GM12878 (cell line): ENCODE results near the gene CFHR2.

ENCODE experiments used
- BHLHE40 ChIP-seq, 2 experiments: fragments of 450-650 bp in 1 of 2; IDR thresholded peaks; 2 replicates each; pipeline ENCODE4 v1.6.1; 2011 to 2017; ENCODE audit warnings: low read depth in 2 of 2, borderline replicate concordance in 1 of 2, improper control_type of control experiment in 1 of 2, low read length in 1 of 2, mild to moderate bottlenecking in 1 of 2
- CBX5 ChIP-seq: sonication (generic); IDR thresholded peaks from 2 replicates; pipeline ENCODE4 v1.6.1; 2016; ENCODE audit warnings: low read depth, moderate library complexity, mild to moderate bottlenecking, inconsistent platforms
- CHD4 ChIP-seq: fragments of 200-600 bp; sonication (generic); IDR thresholded peaks from 2 replicates; pipeline ENCODE4 v1.6.1; 2016; ENCODE audit warnings: mild to moderate bottlenecking
- GABPA ChIP-seq: IDR thresholded peaks from 2 replicates; pipeline ENCODE4 v1.6.1; 2014; ENCODE audit warnings: antibody characterized with exemption, low read depth, mild to moderate bottlenecking, inconsistent platforms
- JUND ChIP-seq: IDR thresholded peaks from 2 replicates; pipeline ENCODE4 v1.6.1; 2012; ENCODE audit warnings: low read depth, mild to moderate bottlenecking, low read length, improper control_type of control experiment, moderate library complexity
- KLF5 ChIP-seq: fragments of 450-650 bp; IDR thresholded peaks from 2 replicates; pipeline ENCODE4 v1.6.1; 2014; ENCODE audit warnings: mild to moderate bottlenecking; ENCODE audit not compliant: partially characterized antibody
- MXI1 ChIP-seq: fragments of 150-350 bp; IDR thresholded peaks from 2 replicates; pipeline ENCODE4 v1.6.1; 2011; ENCODE audit warnings: low read depth, mild to moderate bottlenecking, inconsistent platforms, low read length, improper control_type of control experiment
- NR2C1 ChIP-seq: fragments of 450-650 bp; IDR thresholded peaks from 2 replicates; pipeline ENCODE4 v1.6.1; 2017; ENCODE audit warnings: antibody characterized with exemption, mild to moderate bottlenecking, moderate library complexity
- POLR2AphosphoS5 ChIP-seq: IDR thresholded peaks from 2 replicates; pipeline ENCODE4 v1.6.1; 2011; ENCODE audit warnings: mild to moderate bottlenecking, low read length, inconsistent platforms
- TF ChIP-seq, protein P1 (sequence below): IDR thresholded peaks from 2 replicates; pipeline ENCODE4 v1.6.1; 2012; ENCODE audit warnings: mild to moderate bottlenecking, low read depth, low read length
- TF ChIP-seq, protein P2 (sequence below): fragments of 450-650 bp; formaldehyde crosslinking; IDR thresholded peaks from 2 replicates; pipeline ENCODE4 v1.4.0; 2022; ENCODE audit warnings: mild to moderate bottlenecking, moderate library complexity
- TF ChIP-seq, protein P3 (sequence below), 3 experiments: IDR thresholded peaks in 2 of 3; conservative IDR thresholded peaks in 1 of 3; 2 replicates each; pipeline ENCODE4 v1.5.1; 2011; ENCODE audit warnings: low read depth in 3 of 3, low read length in 3 of 3, mild to moderate bottlenecking in 3 of 3, control low read depth in 2 of 3, moderate library complexity in 2 of 3, inconsistent platforms in 1 of 3, mixed read lengths in 1 of 3; ENCODE audit not compliant: control insufficient read depth in 2 of 3, insufficient read depth in 1 of 3; ENCODE audit errors: extremely low read depth in 1 of 3
- TF ChIP-seq, protein P4 (sequence below): fragments of 450-650 bp; IDR thresholded peaks from 2 replicates; pipeline ENCODE4 v1.6.1; 2016; ENCODE audit warnings: mild to moderate bottlenecking

GRCh38 chr1:196910215-196910614 is 33.3 kb upstream of the CFHR2 start:
- TF ChIP-seq CHD4, result no peak
- no peak for TF ChIP-seq BHLHE40 (IDR thresholded peaks at IDR 0.05; ENCODE audit: borderline replicate concordance in 1 of 2, low read depth in 2 of 2, low read length in 1 of 2)
- no peak for TF ChIP-seq KLF5
- TF ChIP-seq, protein P1, sequence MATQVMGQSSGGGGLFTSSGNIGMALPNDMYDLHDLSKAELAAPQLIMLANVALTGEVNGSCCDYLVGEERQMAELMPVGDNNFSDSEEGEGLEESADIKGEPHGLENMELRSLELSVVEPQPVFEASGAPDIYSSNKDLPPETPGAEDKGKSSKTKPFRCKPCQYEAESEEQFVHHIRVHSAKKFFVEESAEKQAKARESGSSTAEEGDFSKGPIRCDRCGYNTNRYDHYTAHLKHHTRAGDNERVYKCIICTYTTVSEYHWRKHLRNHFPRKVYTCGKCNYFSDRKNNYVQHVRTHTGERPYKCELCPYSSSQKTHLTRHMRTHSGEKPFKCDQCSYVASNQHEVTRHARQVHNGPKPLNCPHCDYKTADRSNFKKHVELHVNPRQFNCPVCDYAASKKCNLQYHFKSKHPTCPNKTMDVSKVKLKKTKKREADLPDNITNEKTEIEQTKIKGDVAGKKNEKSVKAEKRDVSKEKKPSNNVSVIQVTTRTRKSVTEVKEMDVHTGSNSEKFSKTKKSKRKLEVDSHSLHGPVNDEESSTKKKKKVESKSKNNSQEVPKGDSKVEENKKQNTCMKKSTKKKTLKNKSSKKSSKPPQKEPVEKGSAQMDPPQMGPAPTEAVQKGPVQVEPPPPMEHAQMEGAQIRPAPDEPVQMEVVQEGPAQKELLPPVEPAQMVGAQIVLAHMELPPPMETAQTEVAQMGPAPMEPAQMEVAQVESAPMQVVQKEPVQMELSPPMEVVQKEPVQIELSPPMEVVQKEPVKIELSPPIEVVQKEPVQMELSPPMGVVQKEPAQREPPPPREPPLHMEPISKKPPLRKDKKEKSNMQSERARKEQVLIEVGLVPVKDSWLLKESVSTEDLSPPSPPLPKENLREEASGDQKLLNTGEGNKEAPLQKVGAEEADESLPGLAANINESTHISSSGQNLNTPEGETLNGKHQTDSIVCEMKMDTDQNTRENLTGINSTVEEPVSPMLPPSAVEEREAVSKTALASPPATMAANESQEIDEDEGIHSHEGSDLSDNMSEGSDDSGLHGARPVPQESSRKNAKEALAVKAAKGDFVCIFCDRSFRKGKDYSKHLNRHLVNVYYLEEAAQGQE, result no peak
- TF ChIP-seq GABPA, result no peak
- TF ChIP-seq, protein P2, sequence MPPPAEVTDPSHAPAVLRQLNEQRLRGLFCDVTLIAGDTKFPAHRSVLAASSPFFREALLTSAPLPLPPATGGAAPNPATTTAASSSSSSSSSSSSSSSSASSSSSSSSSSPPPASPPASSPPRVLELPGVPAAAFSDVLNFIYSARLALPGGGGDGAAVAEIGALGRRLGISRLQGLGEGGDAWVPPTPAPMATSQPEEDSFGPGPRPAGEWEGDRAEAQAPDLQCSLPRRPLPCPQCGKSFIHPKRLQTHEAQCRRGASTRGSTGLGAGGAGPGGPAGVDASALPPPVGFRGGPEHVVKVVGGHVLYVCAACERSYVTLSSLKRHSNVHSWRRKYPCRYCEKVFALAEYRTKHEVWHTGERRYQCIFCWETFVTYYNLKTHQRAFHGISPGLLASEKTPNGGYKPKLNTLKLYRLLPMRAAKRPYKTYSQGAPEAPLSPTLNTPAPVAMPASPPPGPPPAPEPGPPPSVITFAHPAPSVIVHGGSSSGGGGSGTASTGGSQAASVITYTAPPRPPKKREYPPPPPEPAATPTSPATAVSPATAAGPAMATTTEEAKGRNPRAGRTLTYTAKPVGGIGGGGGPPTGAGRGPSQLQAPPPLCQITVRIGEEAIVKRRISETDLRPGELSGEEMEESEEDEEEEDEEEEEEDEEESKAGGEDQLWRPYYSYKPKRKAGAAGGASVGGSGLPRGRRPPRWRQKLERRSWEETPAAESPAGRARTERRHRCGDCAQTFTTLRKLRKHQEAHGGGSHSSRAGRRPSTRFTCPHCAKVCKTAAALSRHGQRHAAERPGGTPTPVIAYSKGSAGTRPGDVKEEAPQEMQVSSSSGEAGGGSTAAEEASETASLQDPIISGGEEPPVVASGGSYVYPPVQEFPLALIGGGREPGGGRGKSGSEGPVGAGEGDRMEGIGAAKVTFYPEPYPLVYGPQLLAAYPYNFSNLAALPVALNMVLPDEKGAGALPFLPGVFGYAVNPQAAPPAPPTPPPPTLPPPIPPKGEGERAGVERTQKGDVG (CRISPR knock-in tag), result no peak
- TF ChIP-seq JUND, result no peak
- TF ChIP-seq, protein P3, sequence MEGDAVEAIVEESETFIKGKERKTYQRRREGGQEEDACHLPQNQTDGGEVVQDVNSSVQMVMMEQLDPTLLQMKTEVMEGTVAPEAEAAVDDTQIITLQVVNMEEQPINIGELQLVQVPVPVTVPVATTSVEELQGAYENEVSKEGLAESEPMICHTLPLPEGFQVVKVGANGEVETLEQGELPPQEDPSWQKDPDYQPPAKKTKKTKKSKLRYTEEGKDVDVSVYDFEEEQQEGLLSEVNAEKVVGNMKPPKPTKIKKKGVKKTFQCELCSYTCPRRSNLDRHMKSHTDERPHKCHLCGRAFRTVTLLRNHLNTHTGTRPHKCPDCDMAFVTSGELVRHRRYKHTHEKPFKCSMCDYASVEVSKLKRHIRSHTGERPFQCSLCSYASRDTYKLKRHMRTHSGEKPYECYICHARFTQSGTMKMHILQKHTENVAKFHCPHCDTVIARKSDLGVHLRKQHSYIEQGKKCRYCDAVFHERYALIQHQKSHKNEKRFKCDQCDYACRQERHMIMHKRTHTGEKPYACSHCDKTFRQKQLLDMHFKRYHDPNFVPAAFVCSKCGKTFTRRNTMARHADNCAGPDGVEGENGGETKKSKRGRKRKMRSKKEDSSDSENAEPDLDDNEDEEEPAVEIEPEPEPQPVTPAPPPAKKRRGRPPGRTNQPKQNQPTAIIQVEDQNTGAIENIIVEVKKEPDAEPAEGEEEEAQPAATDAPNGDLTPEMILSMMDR (IDR thresholded peaks at IDR 0.05 in 2 of 3, conservative IDR thresholded peaks at IDR 0.05 in 1 of 3; ENCODE audit: control insufficient read depth in 2 of 3, extremely low read depth in 1 of 3, insufficient read depth in 1 of 3, low read depth in 3 of 3, low read length in 3 of 3), result no peak
- no peak for TF ChIP-seq NR2C1
- TF ChIP-seq CBX5, result no peak
- TF ChIP-seq, protein P4, sequence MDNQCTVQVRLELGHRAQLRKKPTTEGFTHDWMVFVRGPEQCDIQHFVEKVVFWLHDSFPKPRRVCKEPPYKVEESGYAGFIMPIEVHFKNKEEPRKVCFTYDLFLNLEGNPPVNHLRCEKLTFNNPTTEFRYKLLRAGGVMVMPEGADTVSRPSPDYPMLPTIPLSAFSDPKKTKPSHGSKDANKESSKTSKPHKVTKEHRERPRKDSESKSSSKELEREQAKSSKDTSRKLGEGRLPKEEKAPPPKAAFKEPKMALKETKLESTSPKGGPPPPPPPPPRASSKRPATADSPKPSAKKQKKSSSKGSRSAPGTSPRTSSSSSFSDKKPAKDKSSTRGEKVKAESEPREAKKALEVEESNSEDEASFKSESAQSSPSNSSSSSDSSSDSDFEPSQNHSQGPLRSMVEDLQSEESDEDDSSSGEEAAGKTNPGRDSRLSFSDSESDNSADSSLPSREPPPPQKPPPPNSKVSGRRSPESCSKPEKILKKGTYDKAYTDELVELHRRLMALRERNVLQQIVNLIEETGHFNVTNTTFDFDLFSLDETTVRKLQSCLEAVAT, result no peak
- no peak for TF ChIP-seq MXI1
- TF ChIP-seq POLR2AphosphoS5, result no peak
